ENCODE data around the gene ST7. TPM values are rescaled to one million over a fixed set of nuclear protein-coding genes. Genes with fewer than 3 reads are reported as not detected.

The ST7 gene, protein sequence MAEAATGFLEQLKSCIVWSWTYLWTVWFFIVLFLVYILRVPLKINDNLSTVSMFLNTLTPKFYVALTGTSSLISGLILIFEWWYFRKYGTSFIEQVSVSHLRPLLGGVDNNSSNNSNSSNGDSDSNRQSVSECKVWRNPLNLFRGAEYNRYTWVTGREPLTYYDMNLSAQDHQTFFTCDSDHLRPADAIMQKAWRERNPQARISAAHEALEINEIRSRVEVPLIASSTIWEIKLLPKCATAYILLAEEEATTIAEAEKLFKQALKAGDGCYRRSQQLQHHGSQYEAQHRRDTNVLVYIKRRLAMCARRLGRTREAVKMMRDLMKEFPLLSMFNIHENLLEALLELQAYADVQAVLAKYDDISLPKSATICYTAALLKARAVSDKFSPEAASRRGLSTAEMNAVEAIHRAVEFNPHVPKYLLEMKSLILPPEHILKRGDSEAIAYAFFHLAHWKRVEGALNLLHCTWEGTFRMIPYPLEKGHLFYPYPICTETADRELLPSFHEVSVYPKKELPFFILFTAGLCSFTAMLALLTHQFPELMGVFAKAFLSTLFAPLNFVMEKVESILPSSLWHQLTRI
- 1 to 10 TPM; 7.6 to 9.8 TPM for total RNA-seq

DNA sequence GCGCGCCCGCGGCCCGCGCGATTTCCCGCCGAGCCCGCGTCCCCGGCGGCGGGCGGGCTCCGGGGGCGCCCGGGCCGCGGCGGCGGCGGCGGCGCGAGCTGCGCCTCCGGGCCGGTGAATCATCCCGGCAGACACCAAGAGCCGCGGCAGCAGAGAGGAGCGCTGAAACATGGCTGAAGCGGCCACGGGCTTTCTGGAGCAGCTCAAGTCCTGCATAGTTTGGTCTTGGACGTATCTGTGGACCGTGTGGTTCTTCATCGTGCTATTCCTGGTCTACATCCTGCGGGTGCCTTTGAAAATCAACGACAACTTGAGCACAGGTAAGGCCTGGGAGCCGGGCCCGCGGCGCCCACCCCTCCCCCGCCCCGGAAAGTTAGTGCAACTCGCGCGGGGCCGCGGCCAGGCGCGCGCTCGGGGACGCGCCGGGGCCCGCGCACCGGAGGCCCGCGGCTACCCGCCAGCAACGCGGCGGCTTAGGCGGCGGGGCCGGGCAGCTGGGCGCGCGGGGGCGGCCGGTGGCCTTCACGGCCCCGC, at the start of gene ST7:
Gene ST7 (plus strand): TSS at position 130 of the 534 bp plus-strand sequence. CDS start 40 bp downstream, at position 170.
- peak; percentile 71 for DNase-seq (ENCODE audit: low spot score)
- Mint-ChIP-seq H3K36me3 (no peaks in the 10 kb centered on the region), H3K4me1 (ENCODE audit: low read depth in 2 of 2) (peaks cover 22 to 25% of the 10 kb centered on the region in 2 donors), H3K27ac (peak within 1 kb of the TSS; percentile 68 to 82), H3K27me3 (peaks cover 6 to 10% of the 10 kb centered on the region in 2 donors), H3K9me3 (no peaks in the 10 kb centered on the region), H3K4me3 (peak within 1 kb of the TSS; percentile 88)
- ATAC-seq = peak; percentile 84 to 88

DNA sequence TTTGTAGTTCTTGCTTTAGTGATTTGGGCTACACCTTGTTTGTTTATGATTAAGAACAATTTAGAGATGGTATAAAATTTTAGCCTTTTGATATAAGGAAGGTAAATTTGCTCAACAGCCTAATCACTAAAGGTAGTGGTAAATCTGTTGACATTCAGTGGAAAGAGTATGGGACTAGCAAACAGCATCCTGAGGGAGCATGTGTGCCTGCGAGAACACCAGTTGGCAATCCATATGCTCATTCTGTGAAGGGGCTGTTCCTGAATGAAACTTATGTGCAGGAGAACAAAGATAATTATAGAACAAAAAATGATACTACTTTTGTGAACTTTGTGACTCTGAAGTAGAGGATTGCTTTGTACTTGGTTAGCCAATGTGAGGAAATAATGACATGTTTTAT, 46.9 kb upstream of the ST7 start:
- peaks cover 9% of the 10 kb centered on the region for H3K36me3 Mint-ChIP-seq
- H3K4me1 Mint-ChIP-seq (ENCODE audit: low read depth in 2 of 2) = peaks cover 0 to 4% of the 10 kb centered on the region in 2 donors
- no peaks in the 10 kb centered on the region for H3K27me3 Mint-ChIP-seq
- no peak for ATAC-seq
- H3K27ac Mint-ChIP-seq = no peak overlapping the region
- no peaks in the 10 kb centered on the region for H3K9me3 Mint-ChIP-seq
- H3K4me3 Mint-ChIP-seq = no peak overlapping the region
- no peak for DNase-seq (ENCODE audit: low spot score)

DNA sequence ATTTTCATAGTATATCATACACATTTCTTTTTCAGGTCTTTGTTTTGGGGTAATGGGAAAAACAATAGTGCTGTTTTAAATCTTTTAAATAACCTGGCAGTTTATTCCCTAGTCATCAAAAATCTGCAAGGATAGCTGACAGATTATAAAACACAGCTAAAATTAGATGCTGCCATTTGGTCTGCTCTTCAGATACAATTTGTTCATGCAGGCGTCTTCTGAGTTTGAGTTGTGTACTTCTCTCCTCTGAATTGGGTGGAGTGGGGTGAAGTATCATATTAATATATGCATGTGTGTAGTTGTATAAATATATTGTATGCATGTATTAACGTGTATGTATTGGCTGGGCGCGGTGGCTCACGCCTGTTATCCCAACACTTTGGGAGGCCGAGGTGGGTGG, 42.9 kb upstream of the ST7 start:
- no peaks in the 10 kb centered on the region for H3K9me3 Mint-ChIP-seq
- DNase-seq (ENCODE audit: low spot score) (no peak), ATAC-seq (no peak)
- H3K4me3 Mint-ChIP-seq = no peak overlapping the region
- H3K36me3 Mint-ChIP-seq = peaks cover 13% of the 10 kb centered on the region
- peak overlapping the region in 1 of 2 donors; percentile 53 for H3K27ac Mint-ChIP-seq
- no peaks in the 10 kb centered on the region for H3K27me3 Mint-ChIP-seq
- peaks cover 0 to 5% of the 10 kb centered on the region in 2 donors for H3K4me1 Mint-ChIP-seq (ENCODE audit: low read depth in 2 of 2)

DNA sequence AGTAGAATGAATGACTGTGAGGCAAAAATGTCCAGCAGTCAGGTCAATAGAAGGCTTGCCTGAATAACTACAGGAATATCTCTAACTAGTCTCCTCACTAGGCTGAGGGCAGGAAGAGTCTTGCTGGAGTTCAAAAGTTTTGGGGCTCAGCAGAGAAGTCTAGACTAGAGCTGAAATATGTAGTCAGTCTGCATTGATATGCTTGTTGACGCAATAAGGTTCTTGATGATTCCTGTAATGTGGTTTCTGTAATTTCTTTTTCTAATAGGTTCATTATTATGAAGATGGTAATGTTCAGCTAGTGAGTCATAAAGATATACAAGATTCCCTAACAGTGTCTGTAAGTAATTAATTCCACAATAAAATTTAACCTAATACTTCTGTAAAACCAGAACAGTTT, 41.5 kb upstream of the ST7 start:
- DNase-seq (ENCODE audit: low spot score) (no peak), ATAC-seq (no peak)
- H3K27me3 Mint-ChIP-seq = no peaks in the 10 kb centered on the region
- H3K27ac Mint-ChIP-seq = no peak overlapping the region
- H3K4me1 Mint-ChIP-seq (ENCODE audit: low read depth in 2 of 2) = peaks cover 0 to 5% of the 10 kb centered on the region in 2 donors
- no peaks in the 10 kb centered on the region for H3K9me3 Mint-ChIP-seq
- peaks cover 13% of the 10 kb centered on the region for H3K36me3 Mint-ChIP-seq
- no peak overlapping the region for H3K4me3 Mint-ChIP-seq

DNA sequence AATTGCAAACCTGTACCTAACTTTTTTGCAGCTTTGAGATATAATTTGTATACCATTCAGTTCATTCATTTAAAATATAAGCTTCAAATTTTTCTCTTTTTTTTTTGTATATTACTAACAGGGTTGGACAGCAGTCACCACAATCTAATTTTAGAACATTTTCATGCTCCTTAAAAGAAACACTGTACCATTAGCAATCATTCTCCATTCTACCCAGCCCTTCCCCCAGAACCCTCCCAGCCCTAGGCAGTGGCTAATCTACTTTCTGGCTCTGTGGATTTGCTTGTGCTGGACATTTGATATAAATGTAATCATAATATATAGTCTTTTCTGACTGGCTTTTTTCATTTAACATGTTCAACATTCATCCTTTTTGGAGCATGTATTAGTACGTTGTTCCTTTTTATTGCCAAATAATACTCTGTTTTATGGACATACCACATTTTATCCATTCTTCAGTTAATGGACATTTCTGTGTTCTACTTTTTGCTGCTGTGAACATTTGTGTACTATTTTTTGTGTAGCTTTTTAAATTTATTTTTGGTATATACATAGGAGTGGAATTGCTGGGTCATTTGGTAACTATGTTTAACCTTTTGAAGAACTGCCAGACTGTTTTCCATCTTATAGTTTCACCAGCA, 40.9 kb upstream of the ST7 start:
- DNase-seq (ENCODE audit: low spot score) (no peak), ATAC-seq (no peak)
- H3K27me3 Mint-ChIP-seq = no peaks in the 10 kb centered on the region
- H3K9me3 Mint-ChIP-seq = no peaks in the 10 kb centered on the region
- H3K36me3 Mint-ChIP-seq = peaks cover 13% of the 10 kb centered on the region
- no peak overlapping the region for H3K4me3 Mint-ChIP-seq
- peaks cover 0 to 5% of the 10 kb centered on the region in 2 donors for H3K4me1 Mint-ChIP-seq (ENCODE audit: low read depth in 2 of 2)
- H3K27ac Mint-ChIP-seq = no peak overlapping the region

DNA sequence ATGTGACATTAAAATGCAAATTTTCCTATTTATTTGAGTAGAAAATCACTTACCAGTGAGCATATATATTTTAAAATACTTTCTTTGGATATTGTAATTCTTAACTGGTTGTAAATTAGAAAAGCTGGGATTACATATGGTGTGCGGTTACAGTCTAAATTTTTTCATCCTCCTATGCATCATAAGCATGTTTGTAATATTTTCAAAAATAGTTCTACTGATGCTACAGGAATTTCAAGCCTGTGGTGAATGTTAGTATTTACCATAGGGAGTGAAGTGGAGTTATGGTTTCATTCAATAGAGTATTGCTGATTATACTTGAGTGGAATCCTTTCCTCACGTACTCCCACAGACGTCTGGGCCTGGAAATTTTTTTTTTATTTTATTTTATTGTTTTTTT, 34.6 kb upstream of the ST7 start:
- Mint-ChIP-seq H3K27ac (no peak overlapping the region), H3K27me3 (no peaks in the 10 kb centered on the region), H3K4me3 (no peak overlapping the region), H3K36me3 (peaks cover 9% of the 10 kb centered on the region), H3K9me3 (no peaks in the 10 kb centered on the region), H3K4me1 (ENCODE audit: low read depth in 2 of 2) (peaks cover 7 to 9% of the 10 kb centered on the region in 2 donors)
- no peak for DNase-seq (ENCODE audit: low spot score)
- no peak for ATAC-seq

DNA sequence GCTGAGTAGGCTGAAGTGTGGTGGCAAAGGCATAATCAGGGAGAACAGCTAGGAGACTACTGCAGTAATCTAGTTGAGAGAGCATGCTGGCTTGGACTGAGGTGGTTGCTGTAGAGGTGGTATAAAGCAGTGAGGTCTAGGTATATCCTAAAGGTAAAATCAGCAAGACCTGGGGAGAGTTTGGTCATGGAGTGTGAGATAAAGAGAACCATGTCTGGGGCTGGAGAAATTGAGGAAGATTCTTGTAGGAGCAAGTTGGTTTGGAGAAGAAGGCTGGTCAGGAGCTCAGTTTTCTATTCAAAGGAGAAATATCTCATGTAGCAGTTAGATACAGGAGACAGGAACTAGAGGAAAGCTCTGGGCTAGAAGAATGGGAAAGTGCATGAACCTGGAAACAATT, 32.9 kb upstream of the ST7 start:
- Mint-ChIP-seq H3K4me1 (ENCODE audit: low read depth in 2 of 2) (peaks cover 7 to 9% of the 10 kb centered on the region in 2 donors), H3K4me3 (no peak overlapping the region), H3K27ac (no peak overlapping the region), H3K27me3 (no peaks in the 10 kb centered on the region), H3K9me3 (no peaks in the 10 kb centered on the region), H3K36me3 (peaks cover 9% of the 10 kb centered on the region)
- no peak for ATAC-seq
- no peak for DNase-seq (ENCODE audit: low spot score)

DNA sequence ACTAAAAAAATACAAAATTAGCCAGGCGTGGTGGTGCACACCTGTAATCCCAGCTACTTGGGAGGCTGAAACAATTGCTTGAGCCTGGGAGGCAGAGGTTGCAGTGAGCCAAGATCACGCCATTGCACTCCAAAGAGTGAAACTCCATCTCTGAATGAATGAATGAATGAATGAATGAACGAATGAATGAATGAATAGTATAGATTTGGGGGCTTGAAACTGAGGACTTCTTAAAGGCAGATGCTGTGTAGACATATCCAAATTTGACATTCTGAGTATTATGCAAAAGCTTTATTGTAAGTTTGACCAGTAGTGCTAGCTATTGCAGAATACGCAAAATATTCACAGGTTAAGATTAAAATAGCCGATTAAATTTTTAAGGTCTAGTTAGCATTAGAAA, 30.8 kb upstream of the ST7 start:
- ATAC-seq = no peak
- H3K27me3 Mint-ChIP-seq = no peaks in the 10 kb centered on the region
- DNase-seq (ENCODE audit: low spot score) = no peak
- no peaks in the 10 kb centered on the region for H3K9me3 Mint-ChIP-seq
- H3K27ac Mint-ChIP-seq = no peak overlapping the region
- peaks cover 9% of the 10 kb centered on the region for H3K36me3 Mint-ChIP-seq
- no peak overlapping the region for H3K4me3 Mint-ChIP-seq
- peaks cover 7 to 9% of the 10 kb centered on the region in 2 donors for H3K4me1 Mint-ChIP-seq (ENCODE audit: low read depth in 2 of 2)

DNA sequence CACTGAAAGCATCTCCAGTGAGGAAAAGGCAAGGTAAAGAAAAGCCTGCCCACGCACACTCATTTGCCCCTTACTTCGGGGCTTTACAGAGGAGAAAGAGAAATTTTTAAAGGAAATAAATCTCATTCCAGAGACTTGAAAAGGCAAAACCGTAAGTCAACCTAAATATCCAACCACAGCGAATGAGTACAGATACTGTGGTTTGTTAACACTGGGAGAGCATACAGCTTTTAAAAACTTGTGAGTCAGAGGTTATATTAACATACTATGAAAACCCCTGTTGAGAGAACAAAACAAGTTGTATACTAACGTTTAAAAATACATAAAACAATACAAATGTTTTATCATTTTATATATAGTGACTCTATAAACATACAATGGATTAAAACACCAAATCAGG, 28.6 kb upstream of the ST7 start:
- ATAC-seq = no peak
- Mint-ChIP-seq H3K27me3 (no peaks in the 10 kb centered on the region), H3K4me1 (ENCODE audit: low read depth in 2 of 2) (peaks cover 4 to 9% of the 10 kb centered on the region in 2 donors), H3K27ac (no peak overlapping the region), H3K4me3 (no peak overlapping the region), H3K36me3 (peaks cover 5% of the 10 kb centered on the region), H3K9me3 (no peaks in the 10 kb centered on the region)
- no peak for DNase-seq (ENCODE audit: low spot score)

DNA sequence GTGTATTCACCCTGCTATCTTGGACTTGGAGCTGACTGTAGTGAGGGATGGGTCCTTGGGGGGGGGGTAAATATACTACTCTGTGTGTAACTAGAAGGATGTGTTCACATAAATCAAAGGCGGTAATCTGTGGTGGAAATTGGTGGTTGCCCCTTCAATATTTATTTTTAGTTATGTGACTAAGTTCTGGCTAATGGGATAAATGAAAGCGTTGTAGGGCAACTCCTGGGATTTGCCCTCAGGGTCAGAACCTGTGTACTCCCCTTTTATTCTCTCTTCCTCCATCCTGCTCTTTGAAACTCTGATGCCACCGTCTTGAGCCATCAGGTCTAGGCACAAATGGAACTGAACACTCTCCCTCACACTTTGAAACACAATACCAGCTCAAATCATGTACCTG, 24.3 kb upstream of the ST7 start:
- Mint-ChIP-seq H3K4me1 (ENCODE audit: low read depth in 2 of 2) (peaks cover 4 to 10% of the 10 kb centered on the region in 2 donors), H3K4me3 (no peak overlapping the region), H3K9me3 (no peaks in the 10 kb centered on the region), H3K27me3 (peaks cover 9 to 13% of the 10 kb centered on the region in 2 donors), H3K36me3 (no peaks in the 10 kb centered on the region), H3K27ac (no peak overlapping the region)
- DNase-seq (ENCODE audit: low spot score) (no peak), ATAC-seq (no peak)

DNA sequence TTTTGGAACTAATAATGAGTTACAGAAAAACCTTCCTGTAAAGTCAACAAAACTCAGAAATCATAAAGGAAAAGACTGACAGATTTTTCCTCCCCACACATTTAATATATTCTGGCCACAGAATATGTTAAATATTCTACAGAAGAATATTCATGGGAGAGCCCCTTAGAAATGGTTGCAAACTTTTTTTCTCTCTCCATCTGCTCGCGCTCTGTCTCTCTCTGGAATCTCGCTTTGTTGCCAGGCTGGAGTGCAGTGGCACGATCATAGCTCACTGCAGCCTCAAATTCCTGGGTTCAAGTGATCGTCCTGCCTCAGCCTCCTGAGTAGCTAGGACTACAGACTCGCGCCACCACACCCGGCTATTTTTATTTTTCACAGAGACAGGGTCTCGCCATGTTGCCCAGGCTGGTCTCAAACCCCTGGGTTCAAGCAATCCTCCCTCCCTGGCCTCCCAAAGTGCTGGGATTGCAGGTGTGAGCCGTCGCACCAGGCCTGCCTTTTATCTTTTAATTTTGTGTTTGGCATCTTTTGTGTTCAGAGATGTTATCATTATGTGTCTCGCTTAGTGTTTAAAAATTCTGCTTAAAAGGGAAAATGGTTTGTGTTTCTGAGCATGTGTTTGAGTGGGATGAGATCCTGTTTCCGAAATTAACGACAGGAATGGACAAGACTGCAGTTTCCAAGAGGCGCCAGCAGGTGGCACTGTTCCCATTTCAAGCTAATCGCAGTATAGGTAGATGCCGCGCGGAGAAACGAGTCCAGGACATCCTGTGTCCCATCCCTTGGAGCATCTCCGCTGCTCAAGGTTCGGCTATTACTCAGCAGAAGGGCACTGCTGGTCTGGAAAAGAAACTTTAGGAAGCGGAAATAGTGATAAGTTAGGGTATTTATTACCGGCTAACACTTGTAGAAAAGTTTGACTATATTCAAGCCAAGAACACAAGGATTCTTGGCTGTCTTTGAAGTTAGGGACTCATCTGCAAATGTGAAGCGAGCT, 23.1 kb upstream of the ST7 start:
- peaks cover 4 to 10% of the 10 kb centered on the region in 2 donors for H3K4me1 Mint-ChIP-seq (ENCODE audit: low read depth in 2 of 2)
- no peak overlapping the region for H3K4me3 Mint-ChIP-seq
- H3K9me3 Mint-ChIP-seq = no peaks in the 10 kb centered on the region
- H3K27me3 Mint-ChIP-seq = peaks cover 13% of the 10 kb centered on the region in 2 donors
- H3K36me3 Mint-ChIP-seq = no peaks in the 10 kb centered on the region
- DNase-seq (ENCODE audit: low spot score) (peak; percentile 81), ATAC-seq (peak; percentile 83 to 87)
- H3K27ac Mint-ChIP-seq = no peak overlapping the region

DNA sequence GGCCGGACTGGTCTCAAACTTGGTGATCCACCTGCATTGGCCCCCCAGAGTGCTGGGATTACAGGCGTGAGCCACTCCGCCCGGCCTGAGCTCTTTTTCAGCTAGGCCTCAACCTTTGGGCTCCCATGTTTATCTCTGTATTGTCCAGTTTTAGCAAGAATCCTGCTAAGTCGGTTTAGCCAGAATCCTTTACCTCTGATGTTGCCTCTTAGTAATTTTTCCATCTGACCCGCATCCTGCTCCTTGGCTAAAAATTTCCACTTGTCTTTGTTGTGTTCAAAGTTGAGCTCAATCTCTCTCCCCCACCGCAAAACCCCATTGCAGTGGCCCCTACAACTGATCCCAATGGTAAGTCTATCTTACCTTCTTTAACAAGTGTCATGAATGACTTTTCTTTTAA, 20.7 kb upstream of the ST7 start:
- DNase-seq (ENCODE audit: low spot score) = no peak
- H3K27ac Mint-ChIP-seq = no peak overlapping the region
- ATAC-seq = no peak

DNA sequence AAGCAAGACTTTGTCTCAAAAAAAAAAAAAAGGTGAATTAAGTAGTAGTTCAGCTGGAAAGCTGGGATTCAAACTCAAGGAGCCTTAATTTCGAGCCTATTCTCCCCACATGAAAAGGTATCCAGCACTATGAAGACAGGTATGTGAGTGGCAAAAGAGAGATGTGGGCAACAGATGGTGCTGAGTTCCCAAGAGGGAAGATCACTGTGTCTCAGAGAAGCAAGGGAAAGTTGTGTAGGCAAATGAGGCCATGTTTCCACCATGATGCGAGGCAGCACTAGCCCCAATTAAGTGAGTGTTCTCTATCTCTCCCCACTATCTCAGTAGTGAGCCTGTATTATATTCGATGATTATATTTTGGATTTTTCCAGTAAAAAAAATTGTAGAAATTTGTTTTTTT, 19.8 kb upstream of the ST7 start:
- Mint-ChIP-seq H3K9me3 (no peaks in the 10 kb centered on the region), H3K27ac (no peak overlapping the region), H3K4me3 (no peak overlapping the region), H3K36me3 (no peaks in the 10 kb centered on the region), H3K27me3 (peaks cover 27 to 32% of the 10 kb centered on the region in 2 donors), H3K4me1 (ENCODE audit: low read depth in 2 of 2) (peaks cover 4 to 12% of the 10 kb centered on the region in 2 donors)
- DNase-seq (ENCODE audit: low spot score) (no peak), ATAC-seq (no peak)

More for the DNA sequence above, 20.7 kb upstream of the ST7 start:
- peaks cover 23 to 27% of the 10 kb centered on the region in 2 donors for H3K27me3 Mint-ChIP-seq
- peaks cover 4 to 10% of the 10 kb centered on the region in 2 donors for H3K4me1 Mint-ChIP-seq (ENCODE audit: low read depth in 2 of 2)
- no peak overlapping the region for H3K4me3 Mint-ChIP-seq
- H3K9me3 Mint-ChIP-seq = no peaks in the 10 kb centered on the region
- no peaks in the 10 kb centered on the region for H3K36me3 Mint-ChIP-seq
